Stomach (tissue), 4 donors: Measurements from ENCODE around the gene SPON2.

ENCODE experiments used
- POLR2A ChIP-seq, 4 donors: fragments of 450-650 bp; IDR thresholded peaks; one replicate each; pipeline ENCODE4 v1.6.1; 2016; ENCODE audit warnings: antibody characterized with exemption in 4 of 4, control low read depth in 2 of 4, mild to moderate bottlenecking in 1 of 4, moderate library complexity in 1 of 4
- TF ChIP-seq, protein P1 (sequence below), 7 experiments: fragments of 450-650 bp in 4 of 7; fragments of 200-600 bp in 3 of 7; sonication (generic) in 3 of 7; IDR thresholded peaks; one replicate each; pipeline ENCODE4 v1.5.1; 2016 to 2019; ENCODE audit warnings: antibody characterized with exemption in 7 of 7, control low read depth in 2 of 7, mild to moderate bottlenecking in 1 of 7

DNA sequence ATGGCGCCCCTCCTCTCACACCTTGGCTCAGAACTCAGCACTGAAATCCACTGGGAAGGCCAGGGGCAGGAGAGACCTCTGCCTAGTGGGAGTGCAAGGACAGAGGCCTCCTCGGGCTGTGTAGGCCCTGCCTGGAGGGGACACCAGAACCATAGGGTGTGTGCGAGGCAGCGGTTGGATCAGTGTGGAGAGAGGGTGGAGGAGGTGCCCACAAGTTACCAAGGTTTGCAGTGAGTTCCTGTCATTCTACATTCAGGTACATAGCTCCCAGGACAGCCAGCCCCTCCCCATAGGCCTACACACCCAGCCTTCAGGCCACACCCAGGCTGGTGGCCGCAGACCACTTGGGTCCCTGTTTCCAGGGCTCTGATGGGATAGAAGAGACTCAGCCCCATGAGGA is 19.2 kb upstream of the SPON2 start:
- TF ChIP-seq, protein P1, sequence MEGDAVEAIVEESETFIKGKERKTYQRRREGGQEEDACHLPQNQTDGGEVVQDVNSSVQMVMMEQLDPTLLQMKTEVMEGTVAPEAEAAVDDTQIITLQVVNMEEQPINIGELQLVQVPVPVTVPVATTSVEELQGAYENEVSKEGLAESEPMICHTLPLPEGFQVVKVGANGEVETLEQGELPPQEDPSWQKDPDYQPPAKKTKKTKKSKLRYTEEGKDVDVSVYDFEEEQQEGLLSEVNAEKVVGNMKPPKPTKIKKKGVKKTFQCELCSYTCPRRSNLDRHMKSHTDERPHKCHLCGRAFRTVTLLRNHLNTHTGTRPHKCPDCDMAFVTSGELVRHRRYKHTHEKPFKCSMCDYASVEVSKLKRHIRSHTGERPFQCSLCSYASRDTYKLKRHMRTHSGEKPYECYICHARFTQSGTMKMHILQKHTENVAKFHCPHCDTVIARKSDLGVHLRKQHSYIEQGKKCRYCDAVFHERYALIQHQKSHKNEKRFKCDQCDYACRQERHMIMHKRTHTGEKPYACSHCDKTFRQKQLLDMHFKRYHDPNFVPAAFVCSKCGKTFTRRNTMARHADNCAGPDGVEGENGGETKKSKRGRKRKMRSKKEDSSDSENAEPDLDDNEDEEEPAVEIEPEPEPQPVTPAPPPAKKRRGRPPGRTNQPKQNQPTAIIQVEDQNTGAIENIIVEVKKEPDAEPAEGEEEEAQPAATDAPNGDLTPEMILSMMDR (IDR thresholded peaks at IDR 0.05), result no peak
- TF ChIP-seq POLR2A (IDR thresholded peaks at IDR 0.05), result no peak
